Mucosa of rectum (tissue), 2 donors: ENCODE data around the gene MYH14.

Experiments
- H3K27ac ChIP-seq, 2 donors: one replicate each; pipeline ENCODE4 v1.7.0; 2013; ENCODE audit warnings: inconsistent platforms in 2 of 2, low read depth in 2 of 2, low read length in 2 of 2
- H3K27me3 ChIP-seq, 2 donors: one replicate each; pipeline ENCODE4 v1.7.0; 2013; ENCODE audit warnings: low read length in 2 of 2; ENCODE audit not compliant: control insufficient read depth in 2 of 2, insufficient read depth in 2 of 2
- H3K36me3 ChIP-seq, 2 donors: one replicate each; pipeline ENCODE4 v1.7.0; 2013; ENCODE audit warnings: low read length in 2 of 2; ENCODE audit not compliant: control insufficient read depth in 2 of 2, insufficient read depth in 2 of 2
- H3K4me1 ChIP-seq, 2 donors: one replicate each; pipeline ENCODE4 v1.7.0; 2013; ENCODE audit warnings: low read length in 2 of 2, mild to moderate bottlenecking in 1 of 2; ENCODE audit not compliant: control insufficient read depth in 2 of 2, insufficient read depth in 2 of 2
- H3K4me3 ChIP-seq, 2 donors: one replicate each; pipeline ENCODE4 v1.7.0; 2013; ENCODE audit warnings: low read length in 2 of 2
- H3K9ac ChIP-seq, 2 donors: one replicate each; pipeline ENCODE4 v1.7.0; 2013; ENCODE audit warnings: low read length in 2 of 2, low read depth in 1 of 2, mild to moderate bottlenecking in 1 of 2
- H3K9me3 ChIP-seq, 2 donors: one replicate each; pipeline ENCODE4 v1.7.0; 2013; ENCODE audit warnings: low read length in 2 of 2; ENCODE audit not compliant: control insufficient read depth in 2 of 2
- donor health status: healthy.
- donor health status: Normal muscosa, but diverticular disease.

The MYH14 gene

GRCh38 chr19:50203281-50204080 is at the start of gene MYH14:
TSS of gene MYH14 (plus strand) at chr19:50203622. CDS start at chr19:50210366, 6,744 bp downstream.
- H3K9me3 ChIP-seq, result no peaks in the 10 kb centered on the region
- peak within 1 kb of the TSS; percentile 24 to 78 for H3K9ac ChIP-seq
- peaks cover 0 to 2% of the 10 kb centered on the region in 2 donors for H3K36me3 ChIP-seq
- H3K27me3 ChIP-seq, result peaks cover 3% of the 10 kb centered on the region in 2 donors
- peak within 1 kb of the TSS; percentile 45 to 50 for H3K4me3 ChIP-seq
- H3K4me1 ChIP-seq, result peaks cover 20 to 35% of the 10 kb centered on the region in 2 donors
- H3K27ac ChIP-seq, result peak within 1 kb of the TSS; percentile 98 to 100

DNA sequence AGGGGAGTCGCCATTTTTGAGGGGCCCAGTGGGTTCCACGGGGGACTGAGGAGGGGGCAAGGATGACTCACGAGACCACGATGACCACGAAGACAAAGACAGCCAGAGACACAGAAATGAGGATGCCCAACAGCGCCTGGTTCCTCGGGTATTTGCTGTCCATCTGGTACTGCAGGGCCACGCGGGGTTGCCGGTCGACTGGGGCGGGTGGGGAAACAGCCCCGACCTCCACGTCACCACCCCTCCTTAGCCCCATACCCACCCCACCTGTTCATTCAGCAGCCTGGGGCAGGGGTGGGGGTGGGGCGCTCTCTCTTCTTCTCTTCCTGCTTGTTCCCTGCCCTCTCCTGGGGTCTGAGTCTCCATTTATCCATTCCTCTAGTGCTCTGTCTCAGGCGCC is 48.9 kb upstream of the MYH14 start:
- H3K4me1 ChIP-seq, result no peaks in the 10 kb centered on the region
- H3K9me3 ChIP-seq, result peaks cover 0 to 3% of the 10 kb centered on the region in 2 donors
- no peak overlapping the region for H3K4me3 ChIP-seq
- H3K9ac ChIP-seq, result no peak overlapping the region
- peaks cover 0 to 3% of the 10 kb centered on the region in 2 donors for H3K27me3 ChIP-seq
- no peaks in the 10 kb centered on the region for H3K36me3 ChIP-seq
- H3K27ac ChIP-seq, result no peak overlapping the region

DNA sequence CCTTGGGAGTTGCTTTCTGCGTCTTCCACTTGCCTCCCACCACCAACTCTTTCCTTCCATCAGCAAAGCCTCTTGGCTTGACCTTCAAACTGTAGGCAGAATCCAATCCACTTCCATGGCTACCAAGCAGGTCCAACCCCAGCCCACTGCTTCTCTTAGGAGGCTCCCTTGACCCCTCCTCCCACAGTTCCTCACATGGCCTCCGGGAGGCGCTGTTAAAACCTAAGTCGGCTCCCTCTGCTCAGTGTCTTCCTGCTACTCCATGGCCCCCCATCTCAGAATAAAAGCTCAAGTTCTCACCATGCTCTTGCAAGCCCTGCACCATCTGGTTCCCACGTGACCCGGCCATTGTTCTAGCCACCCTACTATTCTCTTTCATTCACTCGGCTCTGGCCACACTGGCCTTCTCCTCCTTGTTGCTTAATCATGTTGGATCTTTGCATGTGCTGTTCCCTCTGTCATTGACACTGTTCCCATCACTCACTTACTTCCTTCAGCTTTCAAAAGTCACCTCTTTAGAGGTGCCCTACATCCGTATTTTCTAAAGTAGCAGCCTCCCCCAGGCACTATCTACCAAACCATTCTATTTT is 47.8 kb upstream of the MYH14 start:
- no peaks in the 10 kb centered on the region for H3K36me3 ChIP-seq
- H3K4me1 ChIP-seq, result no peaks in the 10 kb centered on the region
- H3K27ac ChIP-seq, result no peak overlapping the region
- H3K27me3 ChIP-seq, result peaks cover 0 to 3% of the 10 kb centered on the region in 2 donors
- H3K4me3 ChIP-seq, result no peak overlapping the region
- H3K9ac ChIP-seq, result no peak overlapping the region
- H3K9me3 ChIP-seq, result peaks cover 0 to 3% of the 10 kb centered on the region in 2 donors

GRCh38 chr19:50158577-50158976 is 44.8 kb upstream of the MYH14 start:
- H3K4me3 ChIP-seq, result no peak overlapping the region
- peaks cover 0 to 3% of the 10 kb centered on the region in 2 donors for H3K9me3 ChIP-seq
- peaks cover 0 to 3% of the 10 kb centered on the region in 2 donors for H3K27me3 ChIP-seq
- H3K4me1 ChIP-seq, result no peaks in the 10 kb centered on the region
- H3K36me3 ChIP-seq, result no peaks in the 10 kb centered on the region
- H3K9ac ChIP-seq, result no peak overlapping the region
- no peak overlapping the region for H3K27ac ChIP-seq

- H3K36me3 ChIP-seq, result no peaks in the 10 kb centered on the region
- H3K9ac ChIP-seq, result no peak overlapping the region
- peaks cover 0 to 3% of the 10 kb centered on the region in 2 donors for H3K27me3 ChIP-seq
- peaks cover 0 to 3% of the 10 kb centered on the region in 2 donors for H3K9me3 ChIP-seq
- H3K4me1 ChIP-seq, result no peaks in the 10 kb centered on the region
- no peak overlapping the region for H3K4me3 ChIP-seq
- no peak overlapping the region for H3K27ac ChIP-seq
Observed at GRCh38 chr19:50159078-50159477, 44.3 kb upstream of the MYH14 start.

- Histone ChIP-seq H3K9ac (no peak within 1 kb of the TSS), H3K27me3 (peaks cover 0 to 3% of the 10 kb centered on the region in 2 donors), H3K9me3 (peaks cover 0 to 3% of the 10 kb centered on the region in 2 donors), H3K36me3 (no peaks in the 10 kb centered on the region), H3K4me3 (no peak within 1 kb of the TSS), H3K27ac (no peak within 1 kb of the TSS), H3K4me1 (peaks cover 7 to 15% of the 10 kb centered on the region in 2 donors)
Observed at GRCh38 chr19:50162988-50163387, 40.4 kb upstream of the MYH14 start, which contains the start of gene IZUMO2. TSS of gene IZUMO2 (minus strand) at chr19:50163281. CDS start at chr19:50163194, 87 bp downstream.

DNA sequence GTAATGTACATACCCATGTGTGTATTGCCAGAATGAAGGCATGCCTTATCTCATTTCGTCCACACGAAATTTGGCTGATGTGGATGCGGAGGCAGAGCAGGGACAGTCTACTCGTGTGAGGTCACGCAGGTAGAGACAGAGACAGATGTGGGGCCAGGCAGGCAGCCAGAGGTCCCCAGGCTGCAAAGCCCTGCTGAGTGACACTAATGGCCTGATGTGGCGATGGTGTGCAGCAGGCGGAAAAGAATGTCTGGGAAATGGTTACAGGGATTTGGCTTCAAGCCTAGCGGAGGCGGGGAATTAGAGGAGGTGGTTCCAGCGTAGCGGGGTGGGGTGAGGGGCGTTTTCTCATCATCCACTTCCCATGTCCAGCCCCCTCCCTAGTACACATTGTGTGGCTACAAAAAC is 36.1 kb upstream of the MYH14 start:
- Histone ChIP-seq H3K4me1 (peaks cover 15 to 30% of the 10 kb centered on the region in 2 donors), H3K27ac (peak overlapping the region; percentile 38 to 61), H3K4me3 (no peak overlapping the region)

DNA sequence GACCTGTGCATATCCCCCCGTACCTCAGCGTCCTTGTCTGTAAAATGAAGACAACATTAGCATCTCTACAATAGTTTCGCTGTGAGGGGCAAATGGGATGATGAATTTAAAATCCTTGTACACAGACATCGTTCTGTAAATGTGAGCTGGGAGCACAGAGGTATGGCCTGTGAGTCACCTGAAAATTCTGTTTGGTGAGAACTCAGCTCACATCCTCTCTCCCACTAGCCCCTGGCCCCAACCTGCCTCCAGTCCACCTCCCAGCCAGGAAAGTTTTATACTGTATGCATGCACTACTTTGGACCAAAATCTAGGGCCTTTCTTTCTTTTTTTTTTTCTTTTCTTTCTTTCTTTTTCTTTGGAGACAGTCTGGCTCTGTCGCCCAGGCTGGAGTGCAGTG is 31.7 kb upstream of the MYH14 start:
- peaks cover 0 to 2% of the 10 kb centered on the region in 2 donors for H3K9me3 ChIP-seq
- peaks cover 10 to 31% of the 10 kb centered on the region in 2 donors for H3K4me1 ChIP-seq
- H3K4me3 ChIP-seq, result no peak overlapping the region
- H3K27me3 ChIP-seq, result peaks cover 0 to 2% of the 10 kb centered on the region in 2 donors
- H3K36me3 ChIP-seq, result no peaks in the 10 kb centered on the region
- H3K27ac ChIP-seq, result no peak overlapping the region
- no peak overlapping the region for H3K9ac ChIP-seq

More for the DNA sequence above, 36.1 kb upstream of the MYH14 start:
- peak overlapping the region in 1 of 2 donors; percentile 18 for H3K9ac ChIP-seq
- H3K9me3 ChIP-seq, result no peaks in the 10 kb centered on the region
- no peaks in the 10 kb centered on the region for H3K36me3 ChIP-seq
- peaks cover 0 to 2% of the 10 kb centered on the region in 2 donors for H3K27me3 ChIP-seq

- peak overlapping the region in 1 of 2 donors; percentile 62 for H3K9ac ChIP-seq
- H3K27ac ChIP-seq, result peak overlapping the region; percentile 83 to 87
- H3K27me3 ChIP-seq, result peaks cover 0 to 2% of the 10 kb centered on the region in 2 donors
- peaks cover 10 to 29% of the 10 kb centered on the region in 2 donors for H3K4me1 ChIP-seq
- no peak overlapping the region for H3K4me3 ChIP-seq
- peaks cover 0 to 2% of the 10 kb centered on the region in 2 donors for H3K9me3 ChIP-seq
- H3K36me3 ChIP-seq, result no peaks in the 10 kb centered on the region
Observed at GRCh38 chr19:50172726-50173125, 30.7 kb upstream of the MYH14 start.

- no peaks in the 10 kb centered on the region for H3K36me3 ChIP-seq
- H3K9ac ChIP-seq, result peak overlapping the region; percentile 53 to 76
- peaks cover 10 to 31% of the 10 kb centered on the region in 2 donors for H3K4me1 ChIP-seq
- peak overlapping the region; percentile 33 to 38 for H3K4me3 ChIP-seq
- H3K27ac ChIP-seq, result peak overlapping the region; percentile 82 to 86
- H3K27me3 ChIP-seq, result peaks cover 0 to 2% of the 10 kb centered on the region in 2 donors
- peaks cover 0 to 2% of the 10 kb centered on the region in 2 donors for H3K9me3 ChIP-seq
Observed at GRCh38 chr19:50173127-50173526, 30.3 kb upstream of the MYH14 start.
